ENCODE measurements around the gene CCNF. TPM values are rescaled to one million over a fixed set of nuclear protein-coding genes. Genes with fewer than 3 reads are reported as not detected.

CCNF gene
- total and polyA plus RNA-seq, 2 of the 4 experiments (the other 2 are of a cell fraction): 8.2 to 20.1 TPM

DNA sequence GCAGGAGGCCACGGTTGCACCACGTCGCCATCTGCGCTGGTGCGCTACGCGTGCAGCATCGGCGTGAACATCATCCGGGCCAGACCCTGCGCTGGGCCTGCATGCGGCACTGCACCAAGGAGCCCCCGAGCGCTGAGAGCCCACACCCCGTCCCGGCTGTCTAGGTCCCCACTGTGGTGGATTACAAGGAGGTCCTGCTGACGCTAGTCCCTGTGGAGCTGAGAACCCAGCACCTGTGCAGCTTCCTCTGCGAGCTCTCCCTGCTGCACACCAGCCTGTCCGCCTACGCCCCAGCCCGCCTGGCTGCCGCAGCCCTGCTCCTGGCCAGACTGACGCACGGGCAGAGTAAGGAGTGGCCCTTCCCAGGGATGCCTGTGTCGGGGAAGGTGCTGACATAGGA is 19.9 kb downstream of the CCNF start (continued):
- TF ChIP-seq BHLHE40 (IDR thresholded peaks at IDR 0.05; ENCODE audit: low read depth, low read length) (no peak), POLR2A (IDR thresholded peaks at IDR 0.05; ENCODE audit: low read depth, low read length) (no peak), RCOR1 (IDR thresholded peaks at IDR 0.05; ENCODE audit: insufficient replicate concordance, low read length) (no peak)

DNA sequence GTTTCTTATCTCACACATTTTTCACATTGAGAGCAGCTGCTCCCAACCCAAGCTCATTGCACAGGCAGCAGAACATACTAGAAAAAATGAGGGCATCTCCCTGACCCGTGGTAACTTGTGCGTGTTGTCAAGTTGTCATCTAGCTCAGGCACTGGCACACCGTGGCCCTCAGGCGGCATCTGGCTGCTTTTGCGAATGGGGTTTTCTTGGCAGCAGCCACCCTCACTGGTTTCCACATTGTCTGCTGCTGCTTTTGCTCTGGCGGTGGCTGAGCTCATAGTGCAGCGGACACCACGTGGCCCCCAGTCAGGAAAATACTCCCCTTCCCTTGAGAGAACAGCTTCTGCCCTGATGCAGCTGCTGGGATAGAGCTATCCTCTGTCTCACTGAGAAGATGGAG is 21.3 kb downstream of the CCNF start:
- Histone ChIP-seq H3K18ac (ENCODE audit: low read depth, low read length) (no peak overlapping the region), H3K56ac (ENCODE audit: extremely low read depth, insufficient read depth, low read length) (no peak overlapping the region), H3K27ac (ENCODE audit: insufficient read depth, low read length) (no peak overlapping the region), H3K14ac (replicated peaks; ENCODE audit: low read depth, low read length) (no peak overlapping the region), H3K4ac (ENCODE audit: low read depth, low read length) (no peak overlapping the region), H3K4me2 (ENCODE audit: low read depth, low read length) (no peak overlapping the region), H3K79me1 (ENCODE audit: low read depth in 1 of 2, low read length in 2 of 2) (peaks cover 11 to 59% of the 10 kb centered on the region in 2 experiments), H2AFZ (replicated peaks; ENCODE audit: low read length, poor library complexity) (no peak overlapping the region), H4K91ac (ENCODE audit: insufficient read depth, low read depth, low read length) (no peak overlapping the region), H4K8ac (ENCODE audit: low read depth in 2 of 2, low read length in 2 of 2) (no peak overlapping the region), H2BK20ac (ENCODE audit: low read depth, low read length) (no peak overlapping the region), H4K20me1 (ENCODE audit: insufficient read depth, low read length) (peaks cover 24% of the 10 kb centered on the region), H2AK9ac (replicated peaks; ENCODE audit: low read depth, low read length, poor library complexity) (no peak overlapping the region), H3K9me1 (ENCODE audit: insufficient read depth, low read length) (peaks cover 20% of the 10 kb centered on the region), H3K9ac (ENCODE audit: low read depth, low read length) (no peak overlapping the region), H2AK5ac (ENCODE audit: low read depth, low read length) (no peak overlapping the region), H2BK120ac (ENCODE audit: low read depth, low read length) (no peak overlapping the region), H3K27me3 (ENCODE audit: control insufficient read depth, insufficient read depth, low read length) (no peaks in the 10 kb centered on the region), H4K5ac (ENCODE audit: low read depth, low read length) (no peak overlapping the region), H3K9me3 (ENCODE audit: control insufficient read depth, insufficient read depth, low read length) (no peaks in the 10 kb centered on the region), H2BK15ac (ENCODE audit: low read depth, low read length) (no peak overlapping the region), H3K23ac (ENCODE audit: low read depth, low read length) (no peak overlapping the region), H2BK5ac (ENCODE audit: low read depth, low read length, poor library complexity, severe bottlenecking) (no peak overlapping the region), H3K4me1 (ENCODE audit: control insufficient read depth, insufficient read depth, low read length) (peaks cover 5% of the 10 kb centered on the region), H3K36me3 (ENCODE audit: control insufficient read depth, insufficient read depth, low read length) (peaks cover 36% of the 10 kb centered on the region), H3K4me3 (ENCODE audit: insufficient read depth, low read depth, low read length) (no peak overlapping the region)
- TF ChIP-seq RCOR1 (IDR thresholded peaks at IDR 0.05; ENCODE audit: insufficient replicate concordance, low read length): no peak
- DNase-seq (no peak), ATAC-seq (ENCODE audit: low read depth) (no peak)
- intact Hi-C loops (cut with micrococcal nuclease) (no loop called here), dilution Hi-C loops (cut with HindIII; ENCODE audit: low sequenced_read_pairs, unreplicated experiment) (no loop called here), in situ Hi-C loops (cut with MboI; ENCODE audit: low sequenced_read_pairs) (no loop called here)
- ChIA-PET POLR2A (ENCODE audit: unreplicated experiment) (no interaction called here), CTCF (no interaction called here)
- BruUV-seq (replicated peaks): no TSS peak
- WGBS, 2 experiments (ENCODE audit: extremely low coverage in 2 of 2, insufficient read length in 1 of 2): 92% methylated on average over 7 of the region's 8 CpGs; no CpG with 5 or more reads in 1 of the 2 experiments

Data from IMR-90 (cell line).